IPS-18c (cell line): ENCODE results near the gene SP6.

Source experiments
- H3K4me3 ChIP-seq: 2 replicates; pipeline ENCODE4 v1.7.0; 2013; ENCODE audit warnings: low read depth, mild to moderate bottlenecking, low read length, moderate library complexity; ENCODE audit not compliant: insufficient read depth
- H3K9me3 ChIP-seq: one replicate; pipeline ENCODE4 v1.6.1; 2013; ENCODE audit warnings: mild to moderate bottlenecking, low read length, moderate library complexity; ENCODE audit not compliant: control insufficient read depth, insufficient read depth

Gene SP6

GRCh38 chr17:47821424-47822391 is 29.3 kb downstream of the SP6 start, which contains the start of gene OSBPL7:
Gene OSBPL7 (minus strand): TSS chr17:47821794. CDS start chr17:47820278, 1,516 bp downstream.
- H3K9me3 ChIP-seq, result no peaks in the 10 kb centered on the region
- H3K4me3 ChIP-seq, result peak within 1 kb of the TSS; percentile 66

- Histone ChIP-seq H3K9me3 (no peaks in the 10 kb centered on the region), H3K4me3 (peak overlapping the region; percentile 66)
Observed at GRCh38 chr17:47821031-47821423, 29.9 kb downstream of the SP6 start.

- H3K4me3 ChIP-seq, result no peak overlapping the region; the same call in 1 of the 2 replicates
- H3K9me3 ChIP-seq, result no peaks in the 10 kb centered on the region
Observed at GRCh38 chr17:47820033-47820789, 30.8 kb downstream of the SP6 start.

- H3K9me3 ChIP-seq, result no peaks in the 10 kb centered on the region
- no peak overlapping the region for H3K4me3 ChIP-seq
Observed at GRCh38 chr17:47819475-47819874, 31.5 kb downstream of the SP6 start.

GRCh38 chr17:47818002-47818695 is 32.8 kb downstream of the SP6 start:
- no peak overlapping the region for H3K4me3 ChIP-seq
- H3K9me3 ChIP-seq, result no peaks in the 10 kb centered on the region

GRCh38 chr17:47816947-47817346 is 34.0 kb downstream of the SP6 start:
- H3K9me3 ChIP-seq, result no peaks in the 10 kb centered on the region
- no peak overlapping the region for H3K4me3 ChIP-seq

GRCh38 chr17:47816111-47816735 is 34.7 kb downstream of the SP6 start:
- no peaks in the 10 kb centered on the region for H3K9me3 ChIP-seq
- H3K4me3 ChIP-seq, result no peak overlapping the region

- no peak overlapping the region for H3K4me3 ChIP-seq
Observed at GRCh38 chr17:47815106-47815918, 35.7 kb downstream of the SP6 start.

GRCh38 chr17:47813512-47814031 is 37.4 kb downstream of the SP6 start:
- Histone ChIP-seq H3K4me3 (no peak overlapping the region), H3K9me3 (no peaks in the 10 kb centered on the region)

More at GRCh38 chr17:47815106-47815918, 35.7 kb downstream of the SP6 start:
- H3K9me3 ChIP-seq, result no peaks in the 10 kb centered on the region

- no peaks in the 10 kb centered on the region for H3K9me3 ChIP-seq
Observed at GRCh38 chr17:47813077-47813476, 37.9 kb downstream of the SP6 start.

GRCh38 chr17:47812146-47812920 is 38.6 kb downstream of the SP6 start:
- Histone ChIP-seq H3K9me3 (no peaks in the 10 kb centered on the region), H3K4me3 (no peak overlapping the region)

More at GRCh38 chr17:47813077-47813476, 37.9 kb downstream of the SP6 start:
- H3K4me3 ChIP-seq, result no peak overlapping the region

GRCh38 chr17:47811709-47812108 is 39.3 kb downstream of the SP6 start:
- no peaks in the 10 kb centered on the region for H3K9me3 ChIP-seq
- H3K4me3 ChIP-seq, result no peak overlapping the region

- H3K9me3 ChIP-seq, result no peaks in the 10 kb centered on the region
- H3K4me3 ChIP-seq, result no peak overlapping the region
Observed at GRCh38 chr17:47810901-47811635, 39.9 kb downstream of the SP6 start.

- no peak overlapping the region for H3K4me3 ChIP-seq
- H3K9me3 ChIP-seq, result no peaks in the 10 kb centered on the region
Observed at GRCh38 chr17:47810200-47810821, 40.7 kb downstream of the SP6 start.
